ENCODE results near the gene MCF2L. TPM values are rescaled to one million over a fixed set of nuclear protein-coding genes. Genes with fewer than 3 reads are reported as not detected.

MCF2L gene
- polyA plus RNA-seq, 1 donor, result 30.9 TPM

DNA sequence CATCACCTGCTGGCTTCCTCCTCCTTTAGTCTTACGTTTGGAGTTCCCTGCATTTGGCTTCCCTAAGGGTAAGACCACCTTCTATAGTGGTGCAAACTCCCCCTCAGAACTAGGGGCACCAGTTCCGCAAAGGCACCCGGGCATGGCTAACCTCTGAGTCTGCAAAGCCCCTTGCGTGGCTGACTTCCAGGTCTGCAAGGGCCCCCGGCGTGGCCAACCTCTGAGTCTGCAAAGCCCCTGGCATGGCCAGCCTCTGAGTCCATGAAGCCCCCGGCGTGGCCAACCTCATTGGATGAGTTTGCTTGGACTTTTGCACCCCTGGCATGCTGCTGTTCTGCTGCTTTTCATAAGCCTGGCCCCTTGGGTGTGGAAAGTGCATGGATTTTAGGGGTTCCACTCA, 5.1 kb downstream of the MCF2L start:
- WGBS (ENCODE audit: insufficient coverage, low lambda C conversion rate), result no CpG with 5 or more reads among the region's 8 CpGs
- peaks cover 5% of the 10 kb centered on the region for H3K9me3 ChIP-seq (ENCODE audit: control insufficient read depth, low read depth, low read length)
- H3K27me3 ChIP-seq (ENCODE audit: control insufficient read depth, insufficient read depth, low read length), result no peaks in the 10 kb centered on the region
- no peak for DNase-seq
- H3K4me1 ChIP-seq (ENCODE audit: control insufficient read depth, insufficient read depth, low read length), result no peaks in the 10 kb centered on the region
- no peaks in the 10 kb centered on the region for H3K36me3 ChIP-seq (ENCODE audit: control insufficient read depth, insufficient read depth, low read length)
- no peak overlapping the region for H3K4me3 ChIP-seq (ENCODE audit: low read length)
- no peak overlapping the region for H3K27ac ChIP-seq (ENCODE audit: low read length)

DNA sequence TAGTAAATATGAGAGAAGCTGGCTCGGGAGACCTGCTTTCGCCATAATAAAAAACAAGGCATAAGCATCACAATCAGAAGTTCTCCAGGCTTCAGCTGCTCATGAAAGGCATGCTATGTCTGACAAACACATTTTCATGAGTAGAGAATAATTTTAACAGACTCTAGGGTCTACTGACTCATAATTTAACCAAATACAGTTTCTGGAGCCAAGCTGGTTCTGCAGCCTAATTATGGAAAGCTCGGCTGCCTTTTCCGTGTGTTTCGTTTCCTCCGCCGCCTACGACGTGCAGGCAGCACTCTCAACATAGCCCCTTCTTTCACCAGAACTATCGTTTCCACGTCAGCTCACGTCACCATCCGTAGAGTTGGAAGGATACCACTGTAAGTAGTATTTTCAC, 5.7 kb downstream of the MCF2L start:
- Histone ChIP-seq H3K27me3 (ENCODE audit: control insufficient read depth, insufficient read depth, low read length) (no peaks in the 10 kb centered on the region), H3K4me1 (ENCODE audit: control insufficient read depth, insufficient read depth, low read length) (no peaks in the 10 kb centered on the region), H3K4me3 (ENCODE audit: low read length) (no peak overlapping the region), H3K9me3 (ENCODE audit: control insufficient read depth, low read depth, low read length) (peaks cover 5% of the 10 kb centered on the region), H3K36me3 (ENCODE audit: control insufficient read depth, insufficient read depth, low read length) (no peaks in the 10 kb centered on the region), H3K27ac (ENCODE audit: low read length) (no peak overlapping the region)
- DNase-seq, result no peak
- WGBS (ENCODE audit: insufficient coverage, low lambda C conversion rate), result no CpG with 5 or more reads among the region's 13 CpGs

DNA sequence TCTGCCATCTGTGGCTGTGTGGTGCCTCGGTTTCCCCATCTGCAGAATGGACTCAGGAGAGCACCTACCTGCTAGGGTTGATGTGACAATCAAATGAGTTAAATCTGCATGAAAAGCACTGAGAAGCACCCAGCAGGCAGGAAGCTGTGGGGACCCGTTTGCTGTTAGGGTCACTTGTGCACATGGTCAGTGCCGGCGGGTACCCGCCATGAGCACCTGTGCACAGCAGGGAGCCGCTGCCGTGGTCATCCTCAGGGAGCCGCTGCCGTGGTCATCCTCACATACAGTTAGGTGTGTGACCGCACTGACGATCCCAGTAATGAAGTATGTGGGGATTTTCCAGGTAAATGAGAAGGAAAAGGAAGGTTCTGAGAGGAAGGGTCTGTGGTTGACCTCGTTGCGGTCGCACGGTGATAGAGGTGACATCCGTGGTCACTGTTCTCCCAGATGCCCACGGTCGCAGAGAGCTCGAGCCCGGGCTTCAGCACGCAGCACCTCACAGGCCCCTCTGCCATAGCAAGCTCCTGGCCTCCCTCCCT, 6.5 kb downstream of the MCF2L start:
- Histone ChIP-seq H3K36me3 (ENCODE audit: control insufficient read depth, insufficient read depth, low read length) (no peaks in the 10 kb centered on the region), H3K4me3 (ENCODE audit: low read length) (no peak overlapping the region), H3K27ac (ENCODE audit: low read length) (no peak overlapping the region), H3K4me1 (ENCODE audit: control insufficient read depth, insufficient read depth, low read length) (no peaks in the 10 kb centered on the region), H3K9me3 (ENCODE audit: control insufficient read depth, low read depth, low read length) (peaks cover 5% of the 10 kb centered on the region), H3K27me3 (ENCODE audit: control insufficient read depth, insufficient read depth, low read length) (no peaks in the 10 kb centered on the region)
- no CpG with 5 or more reads among the region's 21 CpGs for WGBS (ENCODE audit: insufficient coverage, low lambda C conversion rate)
- DNase-seq, result no peak

DNA sequence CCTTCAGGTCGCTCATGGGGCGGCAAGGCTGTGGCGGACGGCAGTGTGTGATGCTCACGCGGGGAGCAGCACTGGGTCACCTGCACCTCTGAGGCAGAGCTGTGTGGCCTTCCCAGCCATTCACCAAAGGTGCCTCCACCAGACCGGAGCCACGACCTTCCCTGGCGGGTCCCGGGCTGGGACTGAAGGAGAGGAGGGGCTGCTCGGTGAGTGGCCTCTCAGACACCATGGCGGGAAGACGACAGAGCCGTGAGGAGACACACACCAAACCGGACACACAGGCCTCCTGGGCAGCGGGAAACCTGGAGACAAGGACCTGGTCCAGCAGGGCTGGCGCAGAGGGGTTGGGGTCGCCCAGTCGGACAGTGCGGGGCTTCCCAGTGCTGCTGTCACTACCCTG, 7.5 kb downstream of the MCF2L start:
- no peaks in the 10 kb centered on the region for H3K4me1 ChIP-seq (ENCODE audit: control insufficient read depth, insufficient read depth, low read length)
- no peak overlapping the region for H3K4me3 ChIP-seq (ENCODE audit: low read length)
- no peak overlapping the region for H3K27ac ChIP-seq (ENCODE audit: low read length)
- DNase-seq, result no peak
- no peaks in the 10 kb centered on the region for H3K27me3 ChIP-seq (ENCODE audit: control insufficient read depth, insufficient read depth, low read length)
- WGBS (ENCODE audit: insufficient coverage, low lambda C conversion rate), result no CpG with 5 or more reads among the region's 20 CpGs
- H3K9me3 ChIP-seq (ENCODE audit: control insufficient read depth, low read depth, low read length), result peaks cover 5% of the 10 kb centered on the region
- H3K36me3 ChIP-seq (ENCODE audit: control insufficient read depth, insufficient read depth, low read length), result no peaks in the 10 kb centered on the region

DNA sequence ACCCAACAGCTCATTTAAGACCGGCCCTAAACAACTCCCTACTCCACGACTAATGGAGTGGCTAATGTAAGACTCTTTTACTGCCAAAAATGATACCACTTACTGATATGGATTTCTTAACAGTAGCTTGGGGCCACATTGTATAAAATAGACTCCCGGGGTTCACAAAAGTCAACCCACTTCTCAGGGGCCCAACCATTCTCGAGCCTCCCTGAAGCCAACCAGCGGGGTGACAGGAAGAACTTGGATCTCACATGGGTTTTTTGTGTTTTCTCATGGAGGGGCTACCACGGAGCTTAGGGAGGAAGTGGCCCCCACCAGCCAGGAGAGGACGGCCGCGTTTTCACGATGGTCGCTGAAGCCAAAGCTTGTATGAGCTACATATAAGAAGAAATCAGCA, 8.1 kb downstream of the MCF2L start:
- WGBS (ENCODE audit: insufficient coverage, low lambda C conversion rate), result 100% methylated on average over 3 of the region's 11 CpGs
- Histone ChIP-seq H3K4me3 (ENCODE audit: low read length) (no peak overlapping the region), H3K9me3 (ENCODE audit: control insufficient read depth, low read depth, low read length) (peaks cover 5% of the 10 kb centered on the region), H3K27ac (ENCODE audit: low read length) (no peak overlapping the region), H3K4me1 (ENCODE audit: control insufficient read depth, insufficient read depth, low read length) (no peaks in the 10 kb centered on the region), H3K36me3 (ENCODE audit: control insufficient read depth, insufficient read depth, low read length) (no peaks in the 10 kb centered on the region), H3K27me3 (ENCODE audit: control insufficient read depth, insufficient read depth, low read length) (no peaks in the 10 kb centered on the region)
- DNase-seq, result no peak

DNA sequence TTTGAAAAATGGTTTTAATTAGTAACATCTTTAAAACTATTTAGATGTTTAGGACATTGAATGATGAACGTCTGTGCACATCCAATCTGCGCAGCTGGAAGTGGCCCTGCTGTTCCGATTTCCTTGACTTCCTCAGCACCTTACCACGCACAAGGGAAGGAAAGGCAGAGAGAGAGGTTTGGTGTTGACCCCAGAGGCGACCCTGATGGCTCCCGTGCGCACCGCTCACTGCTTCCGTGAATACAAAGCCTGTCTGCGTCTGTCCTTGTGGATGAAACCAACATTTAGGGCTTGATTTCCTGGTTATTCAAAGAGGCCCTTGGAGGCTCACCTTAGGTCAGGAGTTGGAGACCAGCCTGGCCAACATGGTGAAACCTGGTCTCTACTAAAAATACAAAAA, 8.5 kb downstream of the MCF2L start:
- Histone ChIP-seq H3K4me1 (ENCODE audit: control insufficient read depth, insufficient read depth, low read length) (no peaks in the 10 kb centered on the region), H3K4me3 (ENCODE audit: low read length) (no peak overlapping the region), H3K27ac (ENCODE audit: low read length) (no peak overlapping the region), H3K36me3 (ENCODE audit: control insufficient read depth, insufficient read depth, low read length) (no peaks in the 10 kb centered on the region), H3K27me3 (ENCODE audit: control insufficient read depth, insufficient read depth, low read length) (no peaks in the 10 kb centered on the region), H3K9me3 (ENCODE audit: control insufficient read depth, low read depth, low read length) (peaks cover under 1% of the 10 kb centered on the region)
- no CpG with 5 or more reads among the region's 10 CpGs for WGBS (ENCODE audit: insufficient coverage, low lambda C conversion rate)
- DNase-seq, result no peak

DNA sequence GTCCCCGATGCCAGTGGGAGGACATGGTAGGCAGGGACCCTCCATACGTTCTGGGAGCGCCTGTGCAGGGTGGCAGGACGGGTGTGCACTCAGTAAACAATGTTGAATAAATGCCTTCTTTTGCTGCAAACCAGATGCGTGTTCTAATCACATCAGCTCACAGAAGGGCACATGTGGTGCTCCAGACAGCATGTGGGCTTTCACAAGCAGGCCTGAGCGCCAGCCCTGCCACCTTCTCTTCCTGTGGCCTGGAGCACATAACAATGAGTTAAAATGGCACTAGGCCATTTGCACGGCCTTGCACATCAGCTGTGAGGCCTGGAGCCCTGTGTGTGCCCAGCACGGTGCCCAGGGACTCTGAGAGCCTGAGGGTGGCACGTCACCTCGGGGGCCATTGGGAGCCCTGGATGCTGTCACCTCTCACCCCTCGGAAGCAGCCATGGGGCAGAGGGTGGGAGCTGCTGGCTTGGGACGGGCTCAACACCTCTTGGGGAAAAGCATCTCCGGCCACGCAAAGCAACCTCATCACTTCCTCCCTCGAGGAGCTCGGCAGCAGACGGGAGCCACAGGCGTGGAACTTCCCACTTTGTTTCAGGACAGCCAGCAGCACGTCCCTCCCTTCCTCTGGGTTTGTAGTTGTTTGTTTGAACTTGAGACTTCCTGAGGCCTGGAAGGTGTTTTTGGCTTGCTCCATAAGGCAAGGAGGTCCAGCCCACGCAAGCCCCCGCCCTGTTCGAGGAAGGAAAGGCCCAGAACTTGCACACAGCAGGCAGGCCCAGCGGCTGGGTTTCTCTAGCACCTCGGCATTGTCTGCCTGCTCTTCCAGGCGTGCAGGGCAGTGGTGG, 9.8 kb downstream of the MCF2L start:
- H3K27ac ChIP-seq (ENCODE audit: low read length), result no peak overlapping the region
- no peak for DNase-seq
- no CpG with 5 or more reads among the region's 25 CpGs for WGBS (ENCODE audit: insufficient coverage, low lambda C conversion rate)
- H3K4me3 ChIP-seq (ENCODE audit: low read length), result no peak overlapping the region
- H3K27me3 ChIP-seq (ENCODE audit: control insufficient read depth, insufficient read depth, low read length), result no peaks in the 10 kb centered on the region
- H3K9me3 ChIP-seq (ENCODE audit: control insufficient read depth, low read depth, low read length), result no peaks in the 10 kb centered on the region
- peaks cover 8% of the 10 kb centered on the region for H3K4me1 ChIP-seq (ENCODE audit: control insufficient read depth, insufficient read depth, low read length)
- H3K36me3 ChIP-seq (ENCODE audit: control insufficient read depth, insufficient read depth, low read length), result no peaks in the 10 kb centered on the region

DNA sequence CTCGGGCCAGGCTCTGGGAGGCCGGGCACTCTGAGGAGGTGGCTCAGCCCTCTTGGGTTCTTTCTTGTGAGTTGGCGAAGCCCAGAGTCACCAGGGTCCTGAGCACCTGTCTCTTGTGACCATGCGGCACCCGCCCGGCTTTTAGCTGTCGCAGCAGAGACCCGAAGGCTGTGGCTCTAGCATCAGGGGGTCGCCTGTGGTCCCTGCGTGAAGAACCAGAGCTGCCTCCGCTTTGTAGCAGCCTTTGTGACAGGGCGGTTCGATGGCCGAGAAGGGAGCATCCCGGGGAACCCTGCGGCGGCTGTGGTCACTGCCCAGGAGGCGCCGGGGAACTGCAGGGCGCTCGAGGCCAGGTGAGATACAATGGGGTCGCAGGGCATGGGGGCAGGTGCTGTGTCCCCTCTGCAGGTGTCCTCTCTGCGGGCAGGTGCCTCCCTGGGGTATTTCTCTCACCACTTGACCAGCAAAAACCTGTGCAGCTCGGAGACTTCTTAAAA, 10.4 kb downstream of the MCF2L start:
- Histone ChIP-seq H3K27ac (ENCODE audit: low read length) (no peak overlapping the region), H3K27me3 (ENCODE audit: control insufficient read depth, insufficient read depth, low read length) (no peaks in the 10 kb centered on the region), H3K9me3 (ENCODE audit: control insufficient read depth, low read depth, low read length) (no peaks in the 10 kb centered on the region), H3K4me3 (ENCODE audit: low read length) (no peak overlapping the region), H3K4me1 (ENCODE audit: control insufficient read depth, insufficient read depth, low read length) (peaks cover 13% of the 10 kb centered on the region), H3K36me3 (ENCODE audit: control insufficient read depth, insufficient read depth, low read length) (no peaks in the 10 kb centered on the region)
- DNase-seq, result no peak
- no CpG with 5 or more reads among the region's 24 CpGs for WGBS (ENCODE audit: insufficient coverage, low lambda C conversion rate)

DNA sequence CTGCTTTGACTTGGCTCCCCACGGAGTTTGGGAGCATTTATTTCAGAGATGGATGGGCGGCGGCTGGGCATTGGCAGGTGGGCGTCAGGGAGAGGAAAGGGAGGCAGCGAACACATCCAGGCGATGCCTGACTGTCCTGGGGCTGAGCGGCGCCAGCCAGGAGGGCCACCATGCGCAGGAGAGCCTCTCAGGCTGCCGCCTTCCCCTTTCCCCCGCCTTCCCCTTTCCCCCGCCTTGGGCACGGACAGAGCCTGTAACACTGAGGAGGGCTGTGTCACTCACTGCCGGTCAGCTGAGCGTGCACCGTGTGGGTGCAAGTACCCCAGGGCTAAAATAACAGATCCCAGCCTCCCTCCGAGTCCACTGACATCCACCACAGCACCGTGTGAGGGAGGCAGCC, 11.4 kb downstream of the MCF2L start:
- Histone ChIP-seq H3K4me1 (ENCODE audit: control insufficient read depth, insufficient read depth, low read length) (peaks cover 18% of the 10 kb centered on the region), H3K36me3 (ENCODE audit: control insufficient read depth, insufficient read depth, low read length) (no peaks in the 10 kb centered on the region), H3K27me3 (ENCODE audit: control insufficient read depth, insufficient read depth, low read length) (no peaks in the 10 kb centered on the region), H3K27ac (ENCODE audit: low read length) (no peak overlapping the region), H3K9me3 (ENCODE audit: control insufficient read depth, low read depth, low read length) (no peaks in the 10 kb centered on the region), H3K4me3 (ENCODE audit: low read length) (no peak overlapping the region)
- WGBS (ENCODE audit: insufficient coverage, low lambda C conversion rate), result no CpG with 5 or more reads among the region's 18 CpGs
- DNase-seq, result no peak

DNA sequence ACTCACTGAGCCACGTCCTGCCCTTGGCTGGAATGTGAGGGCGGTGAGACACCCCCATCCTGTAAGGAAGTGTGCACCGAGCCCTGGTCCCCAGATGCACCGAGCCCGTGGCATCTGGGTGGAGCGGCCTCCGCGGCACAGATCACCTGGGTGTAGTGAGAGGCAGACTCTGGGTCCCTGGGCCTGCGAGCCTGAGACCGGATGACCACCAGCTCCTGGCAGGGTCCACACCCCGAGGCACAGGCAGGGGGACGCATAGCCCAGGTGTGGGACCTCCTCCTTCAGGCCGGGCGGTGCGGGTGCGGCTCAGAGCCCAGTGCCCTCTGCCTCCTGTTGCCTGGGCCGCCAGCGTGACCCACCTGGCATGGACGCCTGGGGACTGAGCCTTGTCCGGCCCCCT, 12.4 kb downstream of the MCF2L start:
- no CpG with 5 or more reads among the region's 20 CpGs for WGBS (ENCODE audit: insufficient coverage, low lambda C conversion rate)
- H3K36me3 ChIP-seq (ENCODE audit: control insufficient read depth, insufficient read depth, low read length), result no peaks in the 10 kb centered on the region
- H3K4me1 ChIP-seq (ENCODE audit: control insufficient read depth, insufficient read depth, low read length), result peaks cover 25% of the 10 kb centered on the region
- no peak overlapping the region for H3K4me3 ChIP-seq (ENCODE audit: low read length)
- H3K27ac ChIP-seq (ENCODE audit: low read length), result no peak overlapping the region
- no peak for DNase-seq
- H3K27me3 ChIP-seq (ENCODE audit: control insufficient read depth, insufficient read depth, low read length), result no peaks in the 10 kb centered on the region
- H3K9me3 ChIP-seq (ENCODE audit: control insufficient read depth, low read depth, low read length), result no peaks in the 10 kb centered on the region

Measured in large intestine (tissue), 3 donors.